Measurements from ENCODE around the gene GVQW3. TPM values are rescaled to one million over a fixed set of nuclear protein-coding genes. Genes with fewer than 3 reads are reported as not detected.

GVQW3 gene
- total and polyA plus RNA-seq, 9 donors: 2.7 to 6.0 (median 3.5) TPM

Other genes starting within 250 kb of the GVQW3 start
- gene WNT11, start 174.8 kb upstream of the GVQW3 start, total RNA-seq: 24.8 TPM
- 10 to 100 TPM; 10.1 to 24.0 (median 13.5) TPM for gene WNT11, start 174.8 kb upstream of the GVQW3 start, polyA plus RNA-seq (ENCODE audit: insufficient read depth in 1 of 8, insufficient read length in 8 of 8, low replicate concordance in 1 of 8)
- gene THAP12, start 191 bp upstream of the GVQW3 start, total RNA-seq: 65.2 TPM
- gene THAP12, start 191 bp upstream of the GVQW3 start, polyA plus RNA-seq (ENCODE audit: insufficient read depth in 1 of 8, insufficient read length in 8 of 8, low replicate concordance in 1 of 8): 10 to 100 TPM; 40.0 to 68.8 (median 55.7) TPM
- 14.9 TPM for gene EMSY, start 63.7 kb downstream of the GVQW3 start, total RNA-seq
- 10 to 100 TPM; 12.5 to 16.7 (median 13.5) TPM for gene EMSY, start 63.7 kb downstream of the GVQW3 start, polyA plus RNA-seq (ENCODE audit: insufficient read depth in 1 of 8, insufficient read length in 8 of 8, low replicate concordance in 1 of 8)

Measured in muscle of leg (tissue), 9 donors.